IMR-90 (cell line): ENCODE measurements around the gene FASTKD1.

Experiments
- BHLHE40 ChIP-seq: fragments of 150-350 bp; IDR thresholded peaks from 2 replicates; pipeline ENCODE4 v1.6.1; 2016; ENCODE audit warnings: mild to moderate bottlenecking, low read depth, low read length
- MAFK ChIP-seq: IDR thresholded peaks from 2 replicates; pipeline ENCODE4 v1.6.1; 2012; ENCODE audit warnings: low read depth, low read length, improper control_type of control experiment
- POLR2A ChIP-seq: IDR thresholded peaks from 2 replicates; pipeline ENCODE4 v1.6.1; 2012; ENCODE audit warnings: mild to moderate bottlenecking, low read depth, low read length
- RAD21 ChIP-seq: IDR thresholded peaks from 2 replicates; pipeline ENCODE4 v1.6.1; 2012; ENCODE audit warnings: low read length, improper control_type of control experiment
- RFX5 ChIP-seq: IDR thresholded peaks from 2 replicates; pipeline ENCODE4 v1.8.0; 2012; ENCODE audit warnings: low read depth, mild to moderate bottlenecking, low read length, moderate library complexity
- SMC3 ChIP-seq: fragments of 150-350 bp; IDR thresholded peaks from 2 replicates; pipeline ENCODE4 v1.6.1; 2016; ENCODE audit warnings: low read depth, mild to moderate bottlenecking, antibody characterized with exemption, low read length, moderate library complexity
- TF ChIP-seq, protein P1 (sequence below): conservative IDR thresholded peaks from 2 replicates; pipeline ENCODE4 v1.5.1; 2012; ENCODE audit warnings: mild to moderate bottlenecking, low read depth, low read length, improper control_type of control experiment
- TF ChIP-seq, protein P2 (sequence below): fragments of 150-350 bp; IDR thresholded peaks from 2 replicates; pipeline ENCODE4 v1.6.1; 2016; ENCODE audit warnings: low read depth, mild to moderate bottlenecking, low read length, moderate library complexity, borderline replicate concordance
- TF ChIP-seq, protein P3 (sequence below): fragments of 150-350 bp; IDR thresholded peaks from 2 replicates; pipeline ENCODE4 v1.6.1; 2017; ENCODE audit warnings: mild to moderate bottlenecking, antibody characterized with exemption, low read length, low read depth

DNA sequence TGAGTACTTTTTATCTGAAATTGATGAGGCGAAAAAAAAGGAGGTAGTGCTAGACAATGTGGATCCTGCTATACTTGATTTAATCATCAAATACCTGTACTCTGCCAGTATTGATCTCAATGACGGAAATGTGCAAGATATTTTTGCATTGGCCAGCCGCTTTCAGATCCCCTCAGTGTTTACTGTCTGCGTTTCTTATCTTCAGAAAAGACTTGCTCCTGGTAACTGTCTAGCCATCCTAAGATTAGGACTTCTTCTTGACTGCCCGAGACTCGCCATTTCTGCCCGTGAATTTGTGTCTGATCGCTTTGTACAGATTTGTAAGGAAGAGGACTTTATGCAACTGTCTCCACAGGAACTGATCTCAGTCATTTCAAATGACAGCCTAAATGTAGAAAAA lies 63.7 kb downstream of the FASTKD1 start:
- TF ChIP-seq MAFK, result no peak
- no peak for TF ChIP-seq RFX5
- TF ChIP-seq, protein P1, sequence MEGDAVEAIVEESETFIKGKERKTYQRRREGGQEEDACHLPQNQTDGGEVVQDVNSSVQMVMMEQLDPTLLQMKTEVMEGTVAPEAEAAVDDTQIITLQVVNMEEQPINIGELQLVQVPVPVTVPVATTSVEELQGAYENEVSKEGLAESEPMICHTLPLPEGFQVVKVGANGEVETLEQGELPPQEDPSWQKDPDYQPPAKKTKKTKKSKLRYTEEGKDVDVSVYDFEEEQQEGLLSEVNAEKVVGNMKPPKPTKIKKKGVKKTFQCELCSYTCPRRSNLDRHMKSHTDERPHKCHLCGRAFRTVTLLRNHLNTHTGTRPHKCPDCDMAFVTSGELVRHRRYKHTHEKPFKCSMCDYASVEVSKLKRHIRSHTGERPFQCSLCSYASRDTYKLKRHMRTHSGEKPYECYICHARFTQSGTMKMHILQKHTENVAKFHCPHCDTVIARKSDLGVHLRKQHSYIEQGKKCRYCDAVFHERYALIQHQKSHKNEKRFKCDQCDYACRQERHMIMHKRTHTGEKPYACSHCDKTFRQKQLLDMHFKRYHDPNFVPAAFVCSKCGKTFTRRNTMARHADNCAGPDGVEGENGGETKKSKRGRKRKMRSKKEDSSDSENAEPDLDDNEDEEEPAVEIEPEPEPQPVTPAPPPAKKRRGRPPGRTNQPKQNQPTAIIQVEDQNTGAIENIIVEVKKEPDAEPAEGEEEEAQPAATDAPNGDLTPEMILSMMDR, result no peak
- TF ChIP-seq, protein P2, sequence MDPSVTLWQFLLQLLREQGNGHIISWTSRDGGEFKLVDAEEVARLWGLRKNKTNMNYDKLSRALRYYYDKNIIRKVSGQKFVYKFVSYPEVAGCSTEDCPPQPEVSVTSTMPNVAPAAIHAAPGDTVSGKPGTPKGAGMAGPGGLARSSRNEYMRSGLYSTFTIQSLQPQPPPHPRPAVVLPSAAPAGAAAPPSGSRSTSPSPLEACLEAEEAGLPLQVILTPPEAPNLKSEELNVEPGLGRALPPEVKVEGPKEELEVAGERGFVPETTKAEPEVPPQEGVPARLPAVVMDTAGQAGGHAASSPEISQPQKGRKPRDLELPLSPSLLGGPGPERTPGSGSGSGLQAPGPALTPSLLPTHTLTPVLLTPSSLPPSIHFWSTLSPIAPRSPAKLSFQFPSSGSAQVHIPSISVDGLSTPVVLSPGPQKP, result no peak
- TF ChIP-seq RAD21, result no peak
- TF ChIP-seq POLR2A, result no peak
- no peak for TF ChIP-seq SMC3
- TF ChIP-seq, protein P3, sequence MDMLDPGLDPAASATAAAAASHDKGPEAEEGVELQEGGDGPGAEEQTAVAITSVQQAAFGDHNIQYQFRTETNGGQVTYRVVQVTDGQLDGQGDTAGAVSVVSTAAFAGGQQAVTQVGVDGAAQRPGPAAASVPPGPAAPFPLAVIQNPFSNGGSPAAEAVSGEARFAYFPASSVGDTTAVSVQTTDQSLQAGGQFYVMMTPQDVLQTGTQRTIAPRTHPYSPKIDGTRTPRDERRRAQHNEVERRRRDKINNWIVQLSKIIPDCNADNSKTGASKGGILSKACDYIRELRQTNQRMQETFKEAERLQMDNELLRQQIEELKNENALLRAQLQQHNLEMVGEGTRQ, result no peak
- TF ChIP-seq BHLHE40, result no peak
